GM12878 (cell line): Measurements from ENCODE around the gene PSMD14. TPM values are rescaled to one million over a fixed set of nuclear protein-coding genes. Genes with fewer than 3 reads are reported as not detected.

Experiments used
- ATAC-seq: fragments of 200-7000 bp; cut with Tn5 transposase; 3 replicates; pipeline ENCODE4 v1.9.1; 2020; ENCODE audit warnings: mild to moderate bottlenecking, moderate library complexity
- BruUV-seq: library from RNA; stranded (reverse); fragments of 400-500 nt; replicated peaks from 2 replicates; lab custom pipeline; 2021; lab: Mats Ljungman, UMichigan
- CTCF ChIA-PET: fragments of 300-600 bp; sonication (Branson Sonifier 250); formaldehyde crosslinking; extraction: SDS; loops from one replicate; lab custom pipeline; 2021; ENCODE audit warnings: inconsistent platforms; lab: Yijun Ruan, JAX
- POLR2A ChIA-PET: fragments of 350-600 bp; formaldehyde crosslinking; extraction: SDS; loops from one replicate; lab custom pipeline; 2021; ENCODE audit warnings: inconsistent platforms; lab: Charles Lee
- RAD21 ChIA-PET: fragments of 300-600 bp; sonication (Branson Sonifier 250); formaldehyde crosslinking; loops from one replicate; lab custom pipeline; 2023; ENCODE audit warnings: antibody characterized with exemption; ENCODE audit not compliant: unreplicated experiment; lab: Charles Lee
- SMC1A ChIA-PET: fragments of 300-600 bp; sonication (Branson Sonifier 250); formaldehyde crosslinking; loops from one replicate; lab custom pipeline; 2023; ENCODE audit not compliant: unreplicated experiment, uncharacterized antibody; lab: Charles Lee
- DNase-seq: peaks from one replicate; pipeline ENCODE4 v3.0.0-alpha.2; 2011; ENCODE audit warnings: low read depth, low spot score
- FAIRE-seq: peaks from 3 replicates; lab custom pipeline; 2011; peaks lifted over from hg19 to GRCh38; lab: Jason Lieb, UNC
- H2AFZ ChIP-seq: 2 replicates; pipeline ENCODE4 v1.6.0; 2011; ENCODE audit warnings: low read depth, low read length, control low read depth; ENCODE audit not compliant: control insufficient read depth
- H3K27ac ChIP-seq: 2 replicates; pipeline ENCODE4 v1.5.1; 2011; ENCODE audit warnings: control low read depth; ENCODE audit not compliant: control insufficient read depth, insufficient read depth
- H3K27me3 ChIP-seq, 2 experiments: replicated peaks in 1 of 2; 2 replicates each; pipeline versions ENCODE4 v1.6.0 to v1.6.1; 2011; ENCODE audit warnings: low read length in 1 of 2; ENCODE audit not compliant: control insufficient read depth in 2 of 2, insufficient read depth in 2 of 2
- H3K36me3 ChIP-seq, 2 experiments: 2 replicates each; pipeline ENCODE4 v1.5.1; 2011; ENCODE audit warnings: low read length in 1 of 2; ENCODE audit not compliant: control insufficient read depth in 2 of 2, insufficient read depth in 2 of 2
- H3K4me1 ChIP-seq: 2 replicates; pipeline ENCODE4 v1.6.1; 2011; ENCODE audit warnings: mild to moderate bottlenecking, low read length, moderate library complexity, mixed read lengths; ENCODE audit not compliant: control insufficient read depth, insufficient read depth
- H3K4me2 ChIP-seq: 2 replicates; pipeline ENCODE4 v1.6.0; 2011; ENCODE audit warnings: control low read depth; ENCODE audit not compliant: control insufficient read depth, insufficient read depth
- H3K4me3 ChIP-seq: fragments of 200-600 bp; sonication (generic); 2 replicates; pipeline ENCODE4 v1.5.1; 2016
- H3K79me2 ChIP-seq: 2 replicates; pipeline ENCODE4 v1.6.0; 2011; ENCODE audit warnings: low read length; ENCODE audit not compliant: control insufficient read depth, insufficient read depth
- H3K9ac ChIP-seq: 2 replicates; pipeline ENCODE4 v1.8.0; 2011; ENCODE audit warnings: low read length, control low read depth, mixed read lengths; ENCODE audit not compliant: control insufficient read depth, insufficient read depth
- H3K9me3 ChIP-seq: replicated peaks from 3 replicates; pipeline ENCODE4 v1.5.1; 2011; ENCODE audit warnings: mild to moderate bottlenecking, low read length; ENCODE audit not compliant: control insufficient read depth, insufficient read depth
- H4K20me1 ChIP-seq: 2 replicates; pipeline ENCODE4 v1.6.0; 2011; ENCODE audit not compliant: control insufficient read depth, insufficient read depth
- IRF3 ChIP-seq: fragments of 450-650 bp; IDR thresholded peaks from 2 replicates; pipeline ENCODE4 v1.6.1; 2014; ENCODE audit warnings: mild to moderate bottlenecking
- LARP7 ChIP-seq: fragments of 450-650 bp; IDR thresholded peaks from 2 replicates; pipeline ENCODE4 v1.6.1; 2017; ENCODE audit warnings: mild to moderate bottlenecking
- NFIC ChIP-seq: IDR thresholded peaks from 2 replicates; pipeline ENCODE4 v1.6.1; 2012; ENCODE audit warnings: low read depth, mild to moderate bottlenecking, inconsistent platforms, low read length, moderate library complexity
- NR2C1 ChIP-seq: fragments of 450-650 bp; IDR thresholded peaks from 2 replicates; pipeline ENCODE4 v1.6.1; 2017; ENCODE audit warnings: antibody characterized with exemption, mild to moderate bottlenecking, moderate library complexity
- NRF1 ChIP-seq: conservative IDR thresholded peaks from 2 replicates; pipeline ENCODE4 v1.6.1; 2011; ENCODE audit warnings: mild to moderate bottlenecking, low read depth, low read length, improper control_type of control experiment
- SMC3 ChIP-seq: IDR thresholded peaks from 2 replicates; pipeline ENCODE4 v1.6.1; 2011; ENCODE audit warnings: low read length, improper control_type of control experiment, borderline replicate concordance
- SREBF1 ChIP-seq: IDR thresholded peaks from 2 replicates; pipeline ENCODE4 v1.6.1; 2012; ENCODE audit warnings: mild to moderate bottlenecking, low read length
- SRF ChIP-seq, 2 experiments: IDR thresholded peaks; 2 replicates each; pipeline ENCODE4 v1.6.1; 2011; ENCODE audit warnings: low read depth in 2 of 2, low read length in 2 of 2, mild to moderate bottlenecking in 1 of 2, moderate library complexity in 1 of 2
- USF2 ChIP-seq: IDR thresholded peaks from 2 replicates; pipeline ENCODE4 v1.6.1; 2011; ENCODE audit warnings: low read depth, low read length, improper control_type of control experiment, borderline replicate concordance
- ZNF207 ChIP-seq: fragments of 450-650 bp; IDR thresholded peaks from 2 replicates; pipeline ENCODE4 v1.6.1; 2014; ENCODE audit warnings: antibody characterized with exemption, mild to moderate bottlenecking, borderline replicate concordance
- WGBS: methylation state at CpG from one replicate; pipeline ENCODE4 v1.1.6; 2016; ENCODE audit warnings: low lambda C conversion rate; ENCODE audit not compliant: insufficient replicate concordance, insufficient coverage; ENCODE audit errors: missing lambda C conversion rate; 5-methylcytosine and 5-hydroxymethylcytosine counted together
- in situ Hi-C: fragments of 300-500 bp; cut with MboI; formaldehyde crosslinking; loops from 9 replicates; pipeline ENCODE4 v1.14.3; 2018; ENCODE audit warnings: mixed read lengths
- intact Hi-C: fragments of 100-400 bp; cut with micrococcal nuclease; formaldehyde crosslinking; loops from one replicate; pipeline ENCODE4 v1.14.2; 2022; ENCODE audit not compliant: unreplicated experiment
- polyA plus RNA-seq, 11 experiments: library from polyadenylated mRNA; depleted of rRNA in 4 of 11; unstranded in 6 of 11; stranded (reverse) in 5 of 11; fragments of >200 nt; fragmentation: Nextera tagmentation in 4 of 11; fragmentation: Illumina TruSeq in 1 of 11; extraction: Ambion mirVana in 4 of 11; extraction: Trizol in 1 of 11; gene quantifications; 1 replicate in 1 of 11; 2 replicates in 10 of 11; pipeline versions ENCODE4 v1.2.1 to v1.2.3, GENCODE V29; 2011 to 2016; ENCODE audit warnings: inconsistent platforms in 2 of 11, missing spikeins in 2 of 11, low read depth in 1 of 11
- total RNA-seq, 4 experiments: library from RNA; depleted of rRNA in 3 of 4; stranded (reverse); fragments of >200 nt in 3 of 4; fragmentation: Illumina TruSeq in 1 of 4; extraction: Trizol in 1 of 4; gene quantifications; 2 replicates each; pipeline versions ENCODE4 v1.2.1 to v1.2.3, GENCODE V29; 2013 to 2021

The PSMD14 gene
- total and polyA plus RNA-seq, 10 of the 15 experiments (the other 5 are each of a cell fraction or from before 2014, with no cell fraction given), result 70.5 to 253 (median 127) TPM

GRCh38 chr2:161374446-161374845, 66.2 kb downstream of the PSMD14 start:
- ATAC-seq (no peak), DNase-seq (no peak), FAIRE-seq (no peak)
- in situ Hi-C loops, result no loop called here
- no peaks in the 10 kb centered on the region for H4K20me1 ChIP-seq
- 96% methylated on average over 1 of the region's 1 CpG for WGBS
- SMC1A ChIA-PET, result no interaction called here
- H3K4me3 ChIP-seq, result no peak overlapping the region
- no peak overlapping the region for H2AFZ ChIP-seq
- H3K79me2 ChIP-seq, result no peaks in the 10 kb centered on the region
- H3K4me1 ChIP-seq, result no peaks in the 10 kb centered on the region
- H3K4me2 ChIP-seq, result no peak overlapping the region
- POLR2A ChIA-PET, result no interaction called here
- CTCF ChIA-PET, result interaction anchor here (1.2 kb wide), 1 partner anchor 16 kb away, joined by 3 read pairs; no protein-coding TSS in a partner anchor
- intact Hi-C loops, result no loop called here
- H3K9me3 ChIP-seq, result no peaks in the 10 kb centered on the region
- no peak for TF ChIP-seq NFIC
- no peak for TF ChIP-seq NRF1
- TF ChIP-seq NR2C1, result no peak
- no peak for TF ChIP-seq LARP7
- no peak for TF ChIP-seq SREBF1
- no peak for TF ChIP-seq USF2
- no peak for TF ChIP-seq IRF3
- no peak for TF ChIP-seq SMC3
- TF ChIP-seq SRF (IDR thresholded peaks at IDR 0.05; ENCODE audit: low read depth in 2 of 2, low read length in 2 of 2), result no peak
- TF ChIP-seq ZNF207, result no peak
- H3K27ac ChIP-seq, result no peak overlapping the region
- no TSS peak for BruUV-seq
- H3K9ac ChIP-seq, result no peak overlapping the region
- RAD21 ChIA-PET, result interaction anchor here (0.6 kb wide), 1 partner anchor 1305 kb away, joined by 3 read pairs; no protein-coding TSS in a partner anchor
- peaks cover 0 to 6% of the 10 kb centered on the region in 2 experiments; a peak in 2 of 4 replicates for H3K36me3 ChIP-seq
- no peaks in the 10 kb centered on the region for H3K27me3 ChIP-seq
